ENCODE results near the gene PTK7.
"Not testable (repeated sequence)": the region's sequence is repeated elsewhere in the genome, so short reads cannot be mapped to it uniquely, and the experiment has no call there.

The PTK7 gene

GRCh38 chr6:43075670-43076463, at the start of gene PTK7:
Gene PTK7 (plus strand): TSS chr6:43076314. CDS start chr6:43076489, 175 bp downstream.
- DNase-seq = peak in 28 of 56 donors; percentile 6 to 68 (median 36)

GRCh38 chr6:43026365-43026764, 49.7 kb upstream of the PTK7 start:
- no peak for DNase-seq

GRCh38 chr6:43029120-43029519, 47.0 kb upstream of the PTK7 start:
- DNase-seq = no peak

- DNase-seq = no peak
Measured at GRCh38 chr6:43032326-43032725, 43.8 kb upstream of the PTK7 start.

- DNase-seq = no peak
Measured at GRCh38 chr6:43033496-43034189, 42.5 kb upstream of the PTK7 start.

- no peak for DNase-seq
Measured at GRCh38 chr6:43034190-43034525, 42.0 kb upstream of the PTK7 start.

- no peak for DNase-seq
Measured at GRCh38 chr6:43035495-43036194, 40.5 kb upstream of the PTK7 start.

GRCh38 chr6:43036712-43037111, 39.4 kb upstream of the PTK7 start:
- DNase-seq = peak in 7 of 56 donors; percentile 8 to 39 (median 28)

- no peak for DNase-seq
Measured at GRCh38 chr6:43037197-43037596, 38.9 kb upstream of the PTK7 start.

- DNase-seq = no peak
Measured at GRCh38 chr6:43037706-43038105, 38.4 kb upstream of the PTK7 start.

- no peak for DNase-seq
Measured at GRCh38 chr6:43038727-43039126, 37.4 kb upstream of the PTK7 start.

GRCh38 chr6:43040542-43041257, 35.4 kb upstream of the PTK7 start:
- no peak for DNase-seq

- not testable (repeated sequence) for DNase-seq
Measured at GRCh38 chr6:43041475-43041874, 34.6 kb upstream of the PTK7 start.

GRCh38 chr6:43043310-43043709, 32.8 kb upstream of the PTK7 start:
- DNase-seq = no peak

GRCh38 chr6:43045371-43045930, 30.7 kb upstream of the PTK7 start:
- DNase-seq = no peak

- DNase-seq = no peak
Measured at GRCh38 chr6:43047998-43048397, 28.1 kb upstream of the PTK7 start.

- DNase-seq = no peak
Measured at GRCh38 chr6:43050981-43051380, 25.1 kb upstream of the PTK7 start.

GRCh38 chr6:43052225-43052841, 23.8 kb upstream of the PTK7 start:
- no peak for DNase-seq

- DNase-seq = peak in 11 of 56 donors; percentile 11 to 58 (median 39)
Measured at GRCh38 chr6:43052842-43053544, 23.1 kb upstream of the PTK7 start.

All from nucleus accumbens (tissue), 56 donors.